HUDEP-2 (cell line): Measurements from ENCODE around the gene SYNPO.
A peak's percentile ranks its signal among the peaks of the same experiment; 100 is the strongest.

Experiments used
- DNase-seq, 76 experiments: peaks; one replicate each; lab custom pipeline; 2025; ENCODE audit not compliant: unreplicated experiment in 76 of 76; lab: John Stamatoyannopoulos, UW

SYNPO gene

DNA sequence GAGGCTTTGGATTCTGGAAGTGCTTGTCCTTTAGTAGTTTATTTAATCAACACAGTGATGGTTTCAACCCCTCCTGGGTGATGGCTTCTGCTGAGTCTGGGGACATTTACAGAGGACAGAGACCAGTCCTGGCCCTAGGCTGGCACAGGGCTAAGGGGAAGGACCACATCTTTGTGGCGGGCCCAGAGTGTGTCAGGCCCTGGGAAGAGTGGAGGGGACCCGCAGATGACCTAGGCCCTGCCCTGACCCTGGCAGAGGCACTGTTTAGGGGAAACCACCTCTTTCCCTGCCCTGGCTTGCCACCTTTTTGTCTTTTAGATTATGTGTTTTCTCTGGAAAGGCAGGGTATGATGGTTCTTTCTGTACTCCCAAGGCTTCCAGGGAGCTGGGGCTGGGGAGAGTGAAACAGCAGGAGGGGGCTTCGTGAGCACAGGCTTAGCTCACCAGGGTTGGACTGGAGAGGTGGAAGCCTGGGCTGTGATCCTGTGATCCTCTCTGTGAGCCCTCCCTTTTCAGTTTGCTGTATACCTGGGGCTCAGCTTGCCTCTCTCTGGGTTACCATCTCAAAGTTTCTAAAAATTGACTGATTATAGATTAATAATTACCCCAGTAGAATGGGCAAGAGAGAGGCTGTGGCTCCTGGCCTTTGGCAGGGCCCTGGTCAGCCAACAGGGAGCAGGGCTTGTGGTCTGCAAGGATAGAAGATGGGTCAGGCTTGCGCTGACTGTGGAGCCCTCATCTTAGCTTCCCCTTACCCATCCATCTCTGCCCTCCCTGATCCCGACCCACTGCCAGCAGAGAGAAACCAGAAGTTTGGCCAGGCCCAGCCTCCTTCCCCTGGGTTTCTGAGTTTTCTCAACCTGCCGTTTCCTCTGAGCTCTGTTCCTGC, 1.7 kb upstream of the SYNPO start:
- no peak for DNase-seq

GRCh38 chr5:150639377-150639692, 1.1 kb upstream of the SYNPO start:
- no peak for DNase-seq

DNA sequence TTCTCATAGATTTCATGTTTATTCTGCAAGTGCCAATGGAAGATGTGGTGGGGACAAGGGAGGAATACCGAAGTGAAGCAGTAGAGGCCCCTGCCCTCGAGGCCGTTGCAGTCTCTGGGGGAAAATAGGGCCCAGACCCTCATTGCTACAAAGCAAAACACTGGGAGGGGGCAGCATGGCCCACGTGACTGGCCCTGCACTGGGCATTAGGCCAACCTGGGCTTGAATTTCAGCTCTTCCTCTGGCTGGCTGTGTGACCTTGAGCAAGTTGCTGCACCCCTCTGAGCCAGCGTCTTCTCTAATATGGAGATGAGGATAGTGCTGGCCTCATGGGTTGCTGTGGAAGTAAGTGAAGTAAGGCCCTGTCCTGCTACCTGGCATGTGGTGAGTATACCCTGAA, 709 bp upstream of the SYNPO start:
- no peak for DNase-seq

- DNase-seq, result no peak
Observed at GRCh38 chr5:150641006-150641570, 628 bp downstream of the SYNPO start.

DNA sequence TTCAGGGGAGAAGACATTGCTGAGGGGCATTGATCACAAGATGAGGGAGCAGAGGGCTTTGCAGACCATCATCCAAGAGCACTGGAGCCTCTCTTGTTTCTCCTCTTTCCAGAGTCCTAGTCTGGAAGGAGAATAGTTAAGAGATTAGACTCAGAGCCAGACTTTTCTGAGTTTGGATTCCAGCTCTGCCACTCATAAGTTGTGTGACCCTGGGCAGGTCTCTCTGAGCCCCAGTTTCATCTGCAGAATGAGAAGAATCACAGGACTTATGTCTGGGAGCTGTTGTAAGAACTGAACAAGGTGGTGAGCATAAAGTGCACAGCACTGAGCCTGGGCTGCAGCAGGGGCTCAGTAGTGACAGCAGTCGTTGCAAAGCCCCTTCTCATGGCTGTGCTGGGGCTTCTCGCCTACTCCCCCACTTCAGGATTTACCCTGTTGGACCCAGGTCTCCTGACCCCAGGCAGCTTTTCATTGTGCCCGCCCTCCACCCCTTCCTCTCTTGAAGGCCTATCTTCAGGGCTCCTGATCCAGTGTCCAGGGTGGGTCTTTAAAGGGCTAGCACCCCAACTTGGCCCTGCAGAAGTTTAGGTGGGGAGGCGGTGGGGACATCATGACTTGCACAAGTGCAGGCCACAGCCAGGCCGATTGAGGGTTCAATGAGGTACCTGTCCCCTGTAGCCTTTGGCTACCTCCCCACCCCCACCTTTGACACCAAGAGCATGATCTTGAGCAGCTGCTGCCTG, 1.5 kb downstream of the SYNPO start:
- no peak for DNase-seq

GRCh38 chr5:150642567-150642927, 2.1 kb downstream of the SYNPO start:
- DNase-seq, result no peak

DNA sequence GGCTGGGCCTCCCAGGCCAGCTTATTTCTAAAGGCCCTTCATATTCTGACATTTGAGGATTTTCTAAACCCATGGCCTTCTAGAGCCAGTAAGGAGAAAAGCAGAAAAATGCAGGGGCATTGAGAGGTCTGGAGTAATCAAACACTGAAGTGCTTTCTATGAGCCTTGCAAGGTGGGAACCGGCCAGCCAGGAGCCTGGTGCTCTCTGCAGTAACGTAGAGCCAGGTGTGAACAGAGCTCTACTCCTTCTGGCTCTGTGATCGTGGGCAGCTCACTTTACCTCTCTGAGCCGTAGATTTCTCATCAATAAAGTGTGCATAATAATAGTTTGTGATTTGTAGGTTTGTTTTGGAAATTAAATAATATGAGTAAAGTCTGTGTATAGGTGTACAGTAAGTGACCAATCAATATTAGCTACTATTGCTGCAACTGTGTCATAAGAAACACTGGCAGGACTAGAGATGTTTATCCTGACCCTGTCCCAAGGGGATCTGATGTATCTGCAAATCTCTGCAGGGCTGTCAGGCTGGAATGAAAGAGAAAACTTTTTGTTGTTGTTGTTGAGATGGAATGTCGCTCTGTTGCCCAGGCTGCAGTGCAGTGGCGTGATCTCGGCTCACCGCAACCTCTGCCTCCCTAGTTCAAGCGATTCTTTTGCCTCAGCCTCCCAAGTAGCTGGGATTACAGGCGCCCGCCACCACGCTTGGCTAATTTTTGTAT, 2.7 kb downstream of the SYNPO start:
- no peak for DNase-seq

- DNase-seq, result no peak
Observed at GRCh38 chr5:150644058-150644457, 3.6 kb downstream of the SYNPO start.

DNA sequence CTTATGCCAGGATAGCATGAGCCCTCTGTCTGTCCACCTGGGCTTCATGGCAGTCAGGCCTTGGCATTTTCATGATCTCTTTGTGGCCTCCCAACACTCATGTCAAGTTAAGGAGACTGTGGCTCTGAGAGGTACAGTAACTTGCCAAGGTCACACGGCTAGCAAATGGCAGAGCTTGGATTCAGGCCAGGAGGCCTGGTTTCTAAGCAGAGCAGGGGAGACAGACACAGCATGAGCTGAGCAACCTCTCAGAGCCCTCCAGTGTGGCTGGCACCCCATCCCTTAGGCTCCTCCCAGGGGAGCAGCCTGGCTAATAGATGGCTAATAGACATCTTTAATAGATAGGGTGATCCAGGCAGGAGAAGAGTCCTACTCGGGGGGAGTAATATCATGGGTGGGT, 4.1 kb downstream of the SYNPO start:
- peak in 1 of 76 experiments; percentile 7 for DNase-seq

GRCh38 chr5:150645070-150645700, 4.7 kb downstream of the SYNPO start:
- no peak for DNase-seq

- DNase-seq, result no peak
Observed at GRCh38 chr5:150647275-150648251, 7.1 kb downstream of the SYNPO start.

DNA sequence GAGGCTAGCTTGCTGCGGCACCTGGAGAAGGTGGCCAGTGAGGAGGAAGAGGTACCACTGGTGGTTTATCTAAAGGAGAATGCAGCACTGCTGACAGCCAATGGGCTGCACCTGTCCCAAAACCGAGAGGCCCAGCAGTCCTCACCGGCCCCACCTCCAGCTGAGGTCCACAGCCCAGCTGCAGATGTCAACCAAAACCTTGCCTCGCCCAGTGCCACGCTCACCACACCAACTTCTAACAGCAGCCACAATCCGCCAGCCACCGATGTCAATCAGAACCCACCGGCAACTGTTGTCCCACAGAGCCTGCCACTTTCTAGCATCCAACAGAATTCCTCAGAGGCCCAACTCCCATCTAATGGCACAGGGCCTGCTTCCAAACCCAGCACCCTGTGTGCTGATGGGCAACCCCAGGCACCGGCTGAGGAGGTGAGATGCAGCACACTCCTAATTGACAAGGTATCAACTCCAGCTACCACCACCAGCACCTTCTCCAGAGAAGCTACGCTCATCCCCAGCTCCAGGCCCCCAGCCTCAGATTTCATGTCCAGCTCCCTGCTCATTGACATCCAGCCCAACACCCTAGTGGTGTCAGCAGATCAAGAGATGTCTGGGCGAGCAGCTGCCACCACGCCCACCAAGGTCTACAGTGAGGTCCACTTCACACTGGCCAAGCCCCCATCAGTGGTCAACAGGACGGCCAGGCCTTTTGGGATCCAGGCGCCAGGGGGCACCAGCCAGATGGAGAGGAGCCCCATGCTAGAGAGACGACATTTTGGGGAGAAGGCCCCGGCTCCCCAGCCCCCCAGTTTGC, 8.0 kb downstream of the SYNPO start:
- DNase-seq, result no peak

- no peak for DNase-seq
Observed at GRCh38 chr5:150649108-150650020, 8.9 kb downstream of the SYNPO start.

DNA sequence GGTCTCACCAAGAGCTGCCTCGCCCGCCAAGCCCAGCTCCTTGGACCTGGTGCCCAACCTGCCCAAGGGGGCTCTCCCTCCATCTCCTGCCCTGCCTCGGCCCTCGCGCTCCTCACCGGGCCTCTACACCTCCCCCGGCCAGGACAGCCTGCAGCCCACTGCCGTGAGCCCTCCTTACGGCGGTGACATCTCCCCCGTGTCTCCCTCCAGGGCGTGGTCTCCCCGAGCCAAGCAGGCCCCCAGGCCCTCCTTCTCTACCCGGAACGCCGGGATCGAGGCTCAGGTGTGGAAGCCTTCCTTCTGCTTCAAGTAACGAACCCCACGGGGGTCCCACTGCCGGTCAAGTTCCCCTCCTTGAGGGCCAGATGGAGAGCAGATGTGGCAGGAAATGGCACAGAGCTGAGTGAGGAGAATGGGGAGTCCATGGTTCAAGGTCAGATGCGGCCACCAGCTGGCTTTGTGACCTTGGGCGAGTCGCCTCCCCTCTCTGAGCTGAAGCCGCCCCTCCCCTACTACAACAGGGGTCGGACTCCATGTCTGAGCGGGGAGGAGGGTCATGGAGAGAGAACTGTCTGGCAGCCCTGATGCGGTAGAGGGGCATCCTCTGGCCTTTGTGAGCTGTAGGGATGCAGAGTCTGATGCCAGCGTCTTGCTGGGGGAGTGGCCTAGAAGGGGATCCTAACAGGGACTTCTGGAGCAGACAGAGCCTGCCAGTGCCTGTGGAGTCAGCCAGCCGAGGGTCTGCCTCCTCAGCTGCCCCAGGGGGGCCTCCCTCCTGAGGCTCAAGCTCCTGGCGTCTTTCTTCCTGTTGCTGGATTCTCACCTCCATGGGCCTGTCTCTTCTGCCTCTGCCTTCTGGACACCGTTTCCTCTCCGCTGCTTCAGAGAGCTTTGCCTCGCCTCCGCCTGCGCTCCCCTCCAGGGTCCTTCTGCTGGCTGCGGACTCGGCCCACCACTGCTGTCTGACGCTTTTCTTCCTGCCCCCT, 9.9 kb downstream of the SYNPO start:
- no peak for DNase-seq

- DNase-seq, result no peak
Observed at GRCh38 chr5:150651382-150651781, 10.9 kb downstream of the SYNPO start.

GRCh38 chr5:150651924-150652671, 11.6 kb downstream of the SYNPO start:
- no peak for DNase-seq
